ENCODE data around the gene UBE2K.
"Not testable (repeated sequence)": the region's sequence is repeated elsewhere in the genome, so short reads cannot be mapped to it uniquely, and the experiment has no call there.

UBE2K gene

GRCh38 chr4:39668887-39669286, 29.0 kb upstream of the UBE2K start:
- TF ChIP-seq CTCF (IDR thresholded peaks at IDR 0.05; ENCODE audit: borderline replicate concordance, insufficient read depth, low read depth, low read length) = no peak
- H3K4me3 ChIP-seq (ENCODE audit: low read depth, low read length) = no peak overlapping the region

GRCh38 chr4:39670296-39670695, 27.6 kb upstream of the UBE2K start:
- H3K4me3 ChIP-seq (ENCODE audit: low read depth, low read length) = not testable (repeated sequence)

- not testable (repeated sequence) for H3K4me3 ChIP-seq (ENCODE audit: low read depth, low read length)
These were observed 22.3 kb upstream of the UBE2K start for GRCh38 chr4:39675681-39676080.

- not testable (repeated sequence) for H3K4me3 ChIP-seq (ENCODE audit: low read depth, low read length)
These were observed 16.9 kb upstream of the UBE2K start for GRCh38 chr4:39681003-39681402.

- no peak for TF ChIP-seq CTCF (IDR thresholded peaks at IDR 0.05; ENCODE audit: borderline replicate concordance, insufficient read depth, low read depth, low read length)
- H3K4me3 ChIP-seq (ENCODE audit: low read depth, low read length) = no peak overlapping the region
These were observed 15.8 kb upstream of the UBE2K start for GRCh38 chr4:39682138-39682537.

GRCh38 chr4:39685990-39686389, 11.9 kb upstream of the UBE2K start:
- no peak overlapping the region for H3K4me3 ChIP-seq (ENCODE audit: low read depth, low read length)
- TF ChIP-seq CTCF (IDR thresholded peaks at IDR 0.05; ENCODE audit: borderline replicate concordance, insufficient read depth, low read depth, low read length) = no peak

GRCh38 chr4:39687014-39687413, 10.9 kb upstream of the UBE2K start:
- TF ChIP-seq CTCF (IDR thresholded peaks at IDR 0.05; ENCODE audit: borderline replicate concordance, insufficient read depth, low read depth, low read length) = no peak
- no peak overlapping the region for H3K4me3 ChIP-seq (ENCODE audit: low read depth, low read length)

GRCh38 chr4:39689970-39690369, 8.0 kb upstream of the UBE2K start:
- no peak for TF ChIP-seq CTCF (IDR thresholded peaks at IDR 0.05; ENCODE audit: borderline replicate concordance, insufficient read depth, low read depth, low read length)

GRCh38 chr4:39698424-39699009, 581 bp downstream of the UBE2K start:
- H3K4me3 ChIP-seq (ENCODE audit: low read depth, low read length) = peak overlapping the region; percentile 84
- no peak for TF ChIP-seq CTCF (IDR thresholded peaks at IDR 0.05; ENCODE audit: borderline replicate concordance, insufficient read depth, low read depth, low read length)

More at GRCh38 chr4:39689970-39690369, 8.0 kb upstream of the UBE2K start:
- H3K4me3 ChIP-seq (ENCODE audit: low read depth, low read length) = no peak overlapping the region

Measured in GM12875 (cell line).